Measurements from ENCODE around the gene PNMA6E. TPM values are rescaled to one million over a fixed set of nuclear protein-coding genes. Genes with fewer than 3 reads are reported as not detected.
"Not testable (repeated sequence)": the region's sequence is repeated elsewhere in the genome, so short reads cannot be mapped to it uniquely, and the experiment has no call there.

The PNMA6E gene
- total RNA-seq, 1 donor from 2014 or later = not detected

GRCh38 chrX:153387987-153388721 lies 13.0 kb downstream of the PNMA6E start:
- DNase-seq (ENCODE audit: extremely low read depth, low read depth, low spot score) = no peak

GRCh38 chrX:153387345-153387744 lies 13.8 kb downstream of the PNMA6E start:
- no peak for DNase-seq (ENCODE audit: extremely low read depth, low read depth, low spot score)

GRCh38 chrX:153386097-153386496 lies 15.1 kb downstream of the PNMA6E start:
- no peak for DNase-seq (ENCODE audit: extremely low read depth, low read depth, low spot score)

GRCh38 chrX:153384973-153385372 lies 16.2 kb downstream of the PNMA6E start:
- DNase-seq (ENCODE audit: extremely low read depth, low read depth, low spot score) = not testable (repeated sequence)

- DNase-seq (ENCODE audit: extremely low read depth, low read depth, low spot score) = no peak
Observed at GRCh38 chrX:153384390-153384789, 16.8 kb downstream of the PNMA6E start.

GRCh38 chrX:153382563-153383482 lies 18.3 kb downstream of the PNMA6E start:
- no peak for DNase-seq (ENCODE audit: extremely low read depth, low read depth, low spot score)

GRCh38 chrX:153381684-153382532 lies 19.2 kb downstream of the PNMA6E start:
- DNase-seq (ENCODE audit: extremely low read depth, low read depth, low spot score) = peak; percentile 23

GRCh38 chrX:153380691-153381090 lies 20.5 kb downstream of the PNMA6E start:
- DNase-seq (ENCODE audit: extremely low read depth, low read depth, low spot score) = no peak

GRCh38 chrX:153379971-153380581 lies 21.1 kb downstream of the PNMA6E start:
- DNase-seq (ENCODE audit: extremely low read depth, low read depth, low spot score) = no peak

- no peak for DNase-seq (ENCODE audit: extremely low read depth, low read depth, low spot score)
Observed at GRCh38 chrX:153379508-153379907, 21.6 kb downstream of the PNMA6E start.

- no peak for DNase-seq (ENCODE audit: extremely low read depth, low read depth, low spot score)
Observed at GRCh38 chrX:153378607-153379006, 22.5 kb downstream of the PNMA6E start.

GRCh38 chrX:153377727-153378126 lies 23.4 kb downstream of the PNMA6E start:
- no peak for DNase-seq (ENCODE audit: extremely low read depth, low read depth, low spot score)

- no peak for DNase-seq (ENCODE audit: extremely low read depth, low read depth, low spot score)
Observed at GRCh38 chrX:153375571-153375970, 25.6 kb downstream of the PNMA6E start.

- no peak for DNase-seq (ENCODE audit: extremely low read depth, low read depth, low spot score)
Observed at GRCh38 chrX:153374426-153374825, 26.7 kb downstream of the PNMA6E start.

- no peak for DNase-seq (ENCODE audit: extremely low read depth, low read depth, low spot score)
Observed at GRCh38 chrX:153372949-153373348, 28.2 kb downstream of the PNMA6E start.

GRCh38 chrX:153371256-153371655 lies 29.9 kb downstream of the PNMA6E start:
- no peak for DNase-seq (ENCODE audit: extremely low read depth, low read depth, low spot score)

- no peak for DNase-seq (ENCODE audit: extremely low read depth, low read depth, low spot score)
Observed at GRCh38 chrX:153370293-153371055, 30.7 kb downstream of the PNMA6E start.

- no peak for DNase-seq (ENCODE audit: extremely low read depth, low read depth, low spot score)
Observed at GRCh38 chrX:153366878-153367538, 34.1 kb downstream of the PNMA6E start.

- DNase-seq (ENCODE audit: extremely low read depth, low read depth, low spot score) = no peak
Observed at GRCh38 chrX:153366119-153366518, 35.0 kb downstream of the PNMA6E start.

Measured in glomerular endothelial cell (primary cell).